C4-2B (cell line): ENCODE results near the gene SLC8B1.

Source experiments
- CTCF ChIP-seq: fragments of 450-650 bp; conservative IDR thresholded peaks from 2 replicates; pipeline ENCODE4 v1.5.1; 2017; ENCODE audit warnings: mild to moderate bottlenecking
- ZFX ChIP-seq: fragments of 450-650 bp; IDR thresholded peaks from 2 replicates; pipeline ENCODE4 v1.6.1; 2017

DNA sequence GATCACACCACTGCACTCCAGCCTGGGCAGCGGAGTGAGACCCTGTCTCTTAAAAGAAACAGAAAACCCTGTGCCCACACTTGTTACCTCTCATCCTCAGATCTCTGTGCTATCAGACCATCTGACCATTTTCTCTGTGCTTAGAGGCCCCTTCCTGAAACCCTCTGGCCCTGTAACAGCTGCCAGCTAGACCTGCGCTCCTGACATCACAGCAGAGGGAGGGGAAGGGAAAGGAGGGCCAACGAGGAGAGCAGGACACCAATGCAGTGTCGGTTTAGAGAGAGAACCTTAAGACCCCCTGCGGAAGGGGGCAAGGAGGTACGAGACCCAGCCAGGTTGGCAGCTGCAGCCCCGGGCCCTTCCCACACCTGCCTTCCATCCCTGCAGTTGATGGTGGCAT, 42.4 kb downstream of the SLC8B1 start:
- TF ChIP-seq CTCF (no peak), ZFX (no peak)
